Renal cortex interstitium (tissue), 11 donors: ENCODE measurements around the gene RPN2. TPM values are rescaled to one million over a fixed set of nuclear protein-coding genes. Genes with fewer than 3 reads are reported as not detected.
A peak's percentile ranks its signal among the peaks of the same experiment; 100 is the strongest.

Source experiments
- DNase-seq, 11 donors: peaks; one replicate each; pipeline ENCODE4 v3.0.0-alpha.2; 2013; ENCODE audit warnings: low read depth in 9 of 11, low spot score in 4 of 11; ENCODE audit errors: extremely low read depth in 1 of 11
- polyA plus RNA-seq, 3 donors: library from polyadenylated mRNA; unstranded; fragments of 120-200 nt; gene quantifications; one replicate each; pipeline ENCODE4 v1.2.1, GENCODE V29; 2013; ENCODE audit not compliant: insufficient read length in 3 of 3

RPN2 gene
- polyA plus RNA-seq, 3 donors: 281 to 309 (median 296) TPM

DNA sequence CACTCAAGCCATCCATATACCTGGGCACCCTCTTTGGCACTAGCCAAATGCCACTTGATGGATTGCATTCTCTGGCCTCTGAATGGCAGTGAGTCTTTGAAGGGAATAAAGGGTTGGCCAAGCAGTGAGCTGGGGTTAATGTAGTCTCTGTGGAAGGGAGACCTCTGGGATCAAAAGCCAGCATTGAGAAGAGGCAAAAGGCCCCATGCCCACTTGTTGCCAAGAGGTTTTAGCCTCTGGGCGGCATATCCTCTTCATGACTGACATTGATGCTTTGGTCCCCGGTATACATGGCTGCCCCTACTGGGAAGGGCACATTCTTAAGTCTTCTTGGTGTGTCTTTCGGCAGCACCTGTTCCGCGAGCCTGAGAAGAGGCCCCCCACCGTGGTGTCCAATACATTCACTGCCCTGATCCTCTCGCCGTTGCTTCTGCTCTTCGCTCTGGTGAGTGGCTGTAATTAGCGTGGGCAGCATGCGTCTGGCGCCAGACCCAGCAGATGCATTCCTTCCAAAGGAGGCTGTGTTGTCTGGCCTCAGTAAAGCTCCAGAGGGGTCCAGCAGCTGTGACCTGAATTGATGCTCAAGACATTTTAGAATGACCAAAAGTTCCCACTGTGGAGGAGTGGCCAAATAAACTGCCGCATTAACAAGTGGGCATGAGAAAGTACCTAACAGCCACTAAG is 53.0 kb downstream of the RPN2 start:
- DNase-seq: peak in 8 of 11 donors; percentile 17 to 76 (median 29)

DNA sequence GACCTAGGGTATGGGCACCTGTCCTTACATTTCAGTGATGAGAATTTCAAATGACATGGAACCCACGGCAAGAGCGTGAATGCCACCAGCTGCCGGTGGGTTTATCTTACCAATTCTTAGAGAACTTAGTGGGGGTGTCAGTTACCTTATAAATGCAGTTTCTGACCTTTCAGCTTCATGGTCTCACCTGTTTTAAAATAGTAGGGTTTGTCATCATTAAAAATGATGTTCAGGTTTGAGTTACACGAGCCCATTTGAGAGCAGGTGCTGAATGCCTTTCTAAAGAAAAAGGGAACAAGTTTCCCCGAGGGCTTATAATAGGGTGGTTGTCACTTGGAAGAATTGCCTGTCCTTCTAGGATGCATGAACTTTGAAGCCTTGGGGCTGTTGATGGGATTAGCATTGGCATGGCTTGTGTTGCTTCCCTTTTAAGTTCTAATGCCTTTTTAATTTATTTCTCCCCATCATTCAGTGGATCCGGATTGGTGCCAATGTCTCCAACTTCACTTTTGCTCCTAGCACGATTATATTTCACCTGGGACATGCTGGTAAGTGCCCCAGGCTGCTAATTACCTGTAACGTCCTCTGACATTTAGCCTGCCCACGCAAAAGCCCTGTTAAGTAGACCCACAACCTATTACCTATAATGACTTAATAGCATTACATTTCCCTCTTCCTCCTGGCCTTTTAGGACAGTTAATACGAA is 54.6 kb downstream of the RPN2 start:
- DNase-seq: no peak

DNA sequence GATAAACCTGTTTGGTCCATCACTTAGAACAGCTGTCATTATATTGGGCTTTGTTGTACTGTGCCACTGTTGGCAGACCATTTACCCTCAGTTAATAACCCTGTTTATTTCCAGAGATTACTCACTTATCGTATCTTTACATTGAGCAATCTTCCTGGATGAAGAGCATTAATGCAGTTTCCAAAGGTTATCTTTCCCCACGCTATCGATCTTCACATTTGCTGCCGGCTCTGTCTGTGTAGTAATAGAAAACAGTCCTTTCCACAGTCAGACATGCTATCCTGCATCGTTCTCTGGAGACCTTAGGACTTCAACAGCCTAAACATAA is 55.1 kb downstream of the RPN2 start:
- no peak for DNase-seq

DNA sequence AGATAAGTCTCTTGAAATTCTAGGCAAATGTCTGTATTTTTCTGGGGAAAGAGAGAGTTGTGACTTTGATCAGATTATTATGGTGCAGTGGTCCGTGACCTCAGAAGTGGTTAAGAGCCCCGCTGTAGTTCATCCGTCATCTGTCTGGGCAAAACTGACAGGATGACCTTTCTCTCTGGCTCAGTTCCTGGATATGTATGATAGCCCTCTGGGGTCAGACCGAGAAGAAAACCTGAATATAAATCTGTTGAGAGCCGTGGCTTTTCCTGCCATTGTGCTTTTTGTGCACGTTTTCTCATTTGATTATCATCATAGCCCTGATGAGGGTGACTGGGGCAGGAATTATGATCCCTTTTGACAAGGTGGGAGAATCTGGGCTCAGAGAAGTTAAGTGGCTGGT is 55.9 kb downstream of the RPN2 start:
- no peak for DNase-seq

DNA sequence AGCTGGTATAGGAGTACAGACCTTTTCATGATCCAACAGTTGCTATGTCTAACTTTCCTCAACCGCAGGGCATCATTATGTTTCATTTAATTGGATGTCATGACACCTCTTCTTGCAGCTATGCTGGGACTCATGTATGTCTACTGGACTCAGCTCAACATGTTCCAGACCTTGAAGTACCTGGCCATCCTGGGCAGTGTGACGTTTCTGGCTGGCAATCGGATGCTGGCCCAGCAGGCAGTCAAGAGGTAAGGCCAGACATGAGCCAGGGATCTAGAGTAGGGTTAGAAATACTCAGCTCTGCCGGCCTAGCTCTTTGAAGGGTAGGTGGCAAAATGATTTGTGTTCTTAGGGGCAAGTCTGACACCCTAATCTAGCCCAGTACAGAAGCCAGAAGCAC is 57.3 kb downstream of the RPN2 start:
- DNase-seq: no peak

DNA sequence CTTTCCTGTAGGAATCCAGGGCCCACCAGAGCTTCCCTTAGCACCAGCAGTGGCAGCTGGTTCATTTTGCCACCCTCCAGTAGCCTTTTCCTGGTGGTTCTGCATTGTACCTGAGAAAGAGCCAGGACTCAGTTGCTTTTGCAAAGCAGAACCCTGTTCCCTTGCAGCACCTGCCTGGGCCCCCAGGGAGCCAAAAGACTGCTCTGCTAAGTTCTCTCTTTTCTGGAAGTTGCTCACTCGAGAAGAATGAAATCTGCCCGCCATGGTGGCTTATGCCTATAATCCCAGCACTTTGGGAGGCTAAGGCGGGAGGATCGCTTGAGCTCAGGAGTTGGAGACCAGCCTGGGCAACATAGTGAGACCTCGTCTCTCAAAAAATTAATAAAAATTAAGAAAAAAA is 58.5 kb downstream of the RPN2 start:
- no peak for DNase-seq

DNA sequence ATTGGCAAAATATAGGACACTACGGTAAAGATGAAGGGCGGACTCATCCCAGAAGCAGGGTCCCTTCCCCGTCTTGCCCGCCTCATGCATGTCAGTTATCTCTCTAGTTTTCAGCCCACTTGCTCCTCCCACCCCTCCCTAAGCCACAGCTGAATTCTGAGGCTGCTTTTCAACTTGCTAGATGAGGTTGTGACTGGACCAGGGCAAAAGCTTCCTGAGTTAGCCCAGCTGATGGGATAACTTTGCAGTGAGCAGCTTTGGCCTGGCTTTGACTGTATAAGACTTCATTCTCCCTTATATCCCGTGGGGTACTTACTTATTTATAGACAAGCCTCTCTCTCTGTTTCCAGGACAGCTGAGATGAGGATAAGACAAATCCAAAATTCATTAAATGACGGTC is 59.3 kb downstream of the RPN2 start:
- no peak for DNase-seq

DNA sequence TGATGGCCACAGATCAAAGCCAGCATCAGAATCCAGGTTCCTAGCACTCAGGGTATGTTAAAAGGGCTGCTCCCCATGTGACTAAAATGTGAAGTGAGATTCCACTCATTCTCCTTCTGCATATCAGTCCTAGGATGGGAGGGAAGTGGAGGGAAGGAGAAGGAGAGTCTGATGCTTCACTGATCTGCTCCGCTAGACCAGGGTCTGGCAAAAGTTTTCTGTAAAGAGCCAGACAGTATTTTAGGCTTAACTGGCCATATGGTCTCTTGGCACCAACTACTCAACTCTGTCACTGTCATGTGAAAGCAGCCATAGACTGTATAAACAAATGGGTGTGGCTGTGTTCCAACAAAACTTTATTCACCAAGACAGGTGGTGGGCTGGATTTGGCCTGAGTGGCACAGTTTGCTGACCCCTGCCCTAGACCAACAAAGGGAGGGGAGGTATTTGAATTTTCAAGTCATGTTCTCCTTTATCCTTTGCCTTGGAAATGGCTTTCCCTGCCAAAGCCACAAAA is 59.9 kb downstream of the RPN2 start:
- DNase-seq: no peak

DNA sequence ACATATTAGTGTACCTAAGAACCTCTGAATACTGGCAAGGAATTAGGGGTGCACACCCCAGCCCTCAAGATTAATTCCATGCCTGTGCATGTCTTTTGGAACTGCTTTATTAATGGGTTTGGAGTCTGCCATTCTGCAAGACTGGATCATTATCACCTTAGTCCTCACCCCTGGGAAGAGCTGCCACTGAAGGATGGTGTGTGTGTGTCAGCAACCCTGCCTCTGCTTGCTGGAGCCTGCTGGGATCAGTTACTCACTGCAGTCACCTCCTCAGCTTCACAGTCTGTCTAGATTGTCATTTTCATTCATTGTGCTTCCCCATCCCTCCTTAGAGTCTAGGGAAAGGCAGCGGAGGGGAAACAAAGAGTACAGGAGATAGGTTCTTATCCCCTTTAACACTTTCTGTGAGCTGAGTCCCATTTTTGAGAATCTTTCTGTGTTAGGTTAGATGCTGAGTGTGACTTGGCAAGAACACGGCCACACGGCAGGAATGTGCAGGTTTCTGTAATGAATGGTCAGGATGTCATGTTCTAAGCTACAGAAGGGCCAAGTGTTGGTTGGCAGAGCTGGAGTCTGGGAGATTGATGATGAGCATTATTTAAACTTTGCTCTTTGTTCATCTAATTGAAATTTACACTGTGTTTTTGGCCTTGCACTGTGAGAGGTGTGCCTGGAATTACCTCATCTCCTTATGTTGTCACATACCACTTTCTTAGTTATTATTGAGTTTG is 61.4 kb downstream of the RPN2 start:
- no peak for DNase-seq

DNA sequence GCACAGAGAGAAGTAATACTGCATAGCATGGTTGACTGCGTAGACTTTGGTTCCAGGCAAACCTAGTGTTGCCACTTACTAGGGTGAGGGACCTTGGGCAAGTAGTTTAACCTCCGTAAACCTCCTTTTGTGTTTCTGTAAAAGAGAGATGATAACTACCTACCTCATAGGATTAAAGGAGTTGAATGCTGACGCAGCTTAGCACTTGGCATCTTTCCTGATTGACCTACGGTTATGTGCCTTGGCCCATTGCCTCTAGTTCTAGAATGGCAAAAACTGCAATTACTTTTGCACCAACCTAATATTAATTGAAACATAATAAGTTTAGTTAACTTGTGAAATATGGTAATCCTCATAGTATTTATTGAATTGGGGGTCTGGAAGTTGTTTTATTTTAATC is 63.4 kb downstream of the RPN2 start:
- no peak for DNase-seq

DNA sequence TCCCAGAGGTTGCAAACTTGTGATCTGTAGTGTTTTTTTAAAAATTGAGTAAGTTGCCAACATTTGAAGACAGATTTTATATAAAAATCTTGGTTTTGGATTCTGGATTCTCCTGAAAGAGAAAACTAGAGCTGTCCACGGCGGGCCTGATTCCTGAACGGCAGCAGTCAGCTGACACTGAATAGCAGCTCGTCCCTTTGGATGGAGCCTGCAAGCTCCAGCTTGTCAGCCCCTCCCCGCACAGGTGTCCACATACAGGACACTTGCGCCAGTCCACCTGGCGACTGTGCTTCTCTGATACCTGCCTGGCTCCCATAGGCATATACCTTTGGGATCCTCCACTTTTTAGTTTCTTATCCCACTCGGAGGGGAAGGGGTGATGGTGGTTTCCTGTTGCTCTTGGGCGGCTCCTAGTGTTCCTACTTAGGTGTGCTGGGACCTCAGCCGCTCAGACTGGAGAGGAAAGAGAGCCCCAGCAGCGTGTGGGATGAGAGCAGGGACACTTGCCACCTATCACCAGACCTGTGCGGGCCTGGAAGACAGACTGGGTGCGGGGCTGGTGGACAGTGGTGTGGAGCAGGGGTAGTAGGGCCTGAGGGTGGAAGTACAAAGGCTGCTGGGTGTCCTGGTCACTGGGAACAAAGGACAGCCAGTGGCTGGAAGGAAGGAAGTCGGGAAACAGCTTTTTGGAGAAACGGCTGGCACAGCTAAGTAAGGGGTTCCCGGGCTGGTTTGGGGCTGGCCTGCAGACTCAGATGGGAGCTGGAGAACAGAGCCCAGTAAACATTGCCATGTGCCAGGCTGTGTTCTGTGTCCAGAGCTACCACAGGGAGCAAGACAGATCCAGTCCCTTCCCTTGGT is 64.2 kb downstream of the RPN2 start:
- DNase-seq: no peak

DNA sequence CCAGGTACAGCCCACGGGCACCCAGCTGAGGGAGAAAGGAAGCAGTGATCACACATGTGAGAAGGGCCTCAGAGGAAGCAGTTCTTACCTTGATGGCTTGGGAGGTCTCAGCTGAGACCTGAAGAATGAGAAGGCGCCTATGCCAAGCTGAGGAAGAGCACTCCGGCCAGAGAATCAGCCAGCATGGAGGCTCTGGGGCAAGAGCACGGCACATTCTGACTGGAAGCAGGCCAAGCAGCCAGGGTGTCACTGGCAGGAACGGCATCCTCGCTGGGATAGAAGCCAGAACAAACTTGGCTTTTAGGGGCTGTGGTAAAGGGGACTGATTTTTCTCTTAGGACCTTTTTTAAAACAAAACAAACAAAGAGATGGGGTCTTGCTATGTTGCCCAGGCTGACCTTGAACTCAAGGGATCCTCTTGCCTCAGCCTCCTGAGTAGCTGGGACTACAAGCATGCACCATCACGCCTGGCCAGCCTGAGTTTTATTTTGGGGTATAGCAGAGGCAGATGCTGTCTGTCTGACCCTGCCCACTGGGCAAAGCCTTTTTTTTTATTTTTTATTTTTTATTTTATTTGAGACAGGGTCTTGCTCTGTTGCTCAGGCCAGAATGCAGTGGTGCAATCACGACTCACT is 64.9 kb downstream of the RPN2 start:
- DNase-seq: no peak

DNA sequence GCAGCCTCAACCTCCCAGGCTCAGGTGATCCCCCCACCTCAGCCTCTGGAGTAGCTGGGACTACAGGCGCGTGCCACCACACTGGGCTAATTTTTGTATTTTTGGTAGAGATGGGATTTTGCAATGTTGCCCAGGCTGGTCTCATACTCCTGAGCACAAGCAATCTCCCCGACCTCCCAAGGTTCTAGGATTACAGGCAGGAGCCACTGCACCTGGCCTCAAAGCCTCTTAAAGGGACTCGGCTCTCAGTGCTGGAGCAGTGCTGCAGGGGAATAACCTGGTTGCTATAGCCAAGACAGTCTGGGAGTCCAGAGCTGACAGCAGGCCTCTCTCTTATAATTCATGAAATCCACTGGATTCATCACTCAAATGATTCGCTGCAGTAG is 65.4 kb downstream of the RPN2 start:
- DNase-seq: no peak

DNA sequence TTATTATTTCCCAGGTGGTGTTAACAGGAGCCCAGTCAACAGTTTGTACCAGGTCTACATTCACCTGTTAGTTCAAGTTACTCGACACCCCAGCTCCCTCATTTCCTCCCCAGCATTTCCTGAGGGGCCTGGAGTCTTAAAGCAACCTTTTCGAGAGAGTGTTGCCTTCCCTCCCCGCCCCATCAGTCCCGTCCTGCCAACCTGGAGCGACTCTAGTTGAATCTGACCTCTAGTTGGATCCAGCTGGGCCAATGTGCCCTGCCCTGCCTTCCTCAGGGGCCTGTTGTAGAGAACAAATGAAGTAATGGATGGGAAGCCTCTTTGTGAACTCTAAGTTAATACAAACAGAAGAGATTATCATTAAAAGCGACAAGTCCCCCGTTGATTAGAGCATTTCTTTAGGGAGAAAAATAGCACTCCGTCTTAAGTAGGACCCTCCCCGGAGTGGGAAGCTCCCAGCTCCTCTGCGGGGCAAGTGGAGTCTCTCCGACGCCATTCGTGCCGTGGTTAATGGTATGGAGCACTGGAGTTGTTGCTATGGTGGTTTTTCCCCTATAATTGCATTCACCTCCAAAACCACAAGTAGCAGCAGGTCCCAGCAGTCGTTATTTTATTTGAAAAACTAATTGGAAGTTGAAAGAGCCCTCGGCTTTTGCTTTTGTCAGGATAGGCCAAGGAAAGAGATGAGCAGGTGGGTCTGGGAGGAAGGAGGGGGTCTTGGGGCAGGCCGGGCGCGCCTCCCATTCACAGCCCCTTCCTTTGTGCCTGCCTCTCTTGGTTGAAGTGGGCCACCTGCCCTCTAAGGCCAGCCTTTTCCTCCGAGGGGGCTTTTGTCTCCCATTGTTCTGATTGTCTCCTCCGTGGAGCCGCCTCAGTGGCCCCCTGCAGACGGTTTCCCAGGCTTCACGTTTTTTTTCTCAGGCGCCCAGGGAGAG is 66.4 kb downstream of the RPN2 start:
- no peak for DNase-seq

DNA sequence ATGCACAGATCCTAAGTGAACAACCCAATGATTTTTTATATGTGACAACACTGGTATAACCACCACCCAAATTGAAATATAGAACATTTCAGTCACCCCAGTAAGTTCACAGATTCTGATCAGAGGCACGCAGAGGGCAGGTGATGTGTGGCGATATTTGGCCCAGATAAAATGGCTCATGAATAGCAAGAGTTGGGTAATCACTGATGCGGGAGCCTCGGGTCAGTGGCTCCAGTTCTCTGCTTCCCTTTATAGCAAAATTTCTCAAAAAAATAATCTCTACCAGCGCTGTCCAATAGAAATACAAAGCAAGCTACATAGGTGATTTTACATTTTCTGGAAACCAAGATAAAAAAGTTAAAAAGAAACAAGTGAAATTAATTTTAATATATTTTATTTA is 67.6 kb downstream of the RPN2 start:
- no peak for DNase-seq

DNA sequence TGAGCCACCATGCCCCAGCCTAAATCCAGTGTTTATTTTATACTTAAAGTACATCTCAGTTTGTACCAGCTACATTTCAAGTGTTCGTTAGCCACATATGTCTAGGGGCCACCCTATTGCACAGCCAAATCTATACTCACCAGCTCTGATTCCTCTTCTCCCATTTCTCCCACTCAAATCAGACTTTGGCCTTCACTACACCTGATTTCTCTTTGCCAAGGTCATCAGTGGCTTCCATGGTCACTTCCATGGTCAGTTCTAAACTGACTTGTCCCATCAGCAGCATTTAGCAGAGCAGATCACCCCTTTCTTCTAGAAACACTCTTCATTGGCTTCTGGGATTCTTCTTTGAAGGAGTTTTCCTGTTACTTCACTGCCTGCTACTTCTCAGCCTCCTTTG is 68.4 kb downstream of the RPN2 start:
- no peak for DNase-seq

DNA sequence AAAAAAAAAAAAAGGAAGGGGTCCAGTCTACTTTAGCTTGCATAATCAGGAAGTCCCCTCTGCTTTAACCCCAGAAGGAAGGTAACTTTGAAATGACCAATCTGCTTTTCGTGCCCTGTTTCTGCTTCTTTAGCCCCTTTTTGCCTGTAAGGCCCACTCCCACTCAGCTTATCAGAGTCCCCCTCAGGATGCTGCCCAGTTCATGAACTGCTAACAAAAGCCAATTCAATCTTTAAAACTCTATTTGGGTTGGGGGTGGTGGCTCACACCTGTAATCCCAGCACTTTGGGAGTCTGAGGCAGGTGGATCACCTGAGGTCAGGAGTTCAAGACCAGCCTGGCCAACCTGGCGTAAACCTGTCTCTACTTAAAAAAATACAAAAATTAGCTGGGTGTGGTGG is 70.2 kb downstream of the RPN2 start:
- DNase-seq: no peak
